GM12801 (cell line): ENCODE results near the gene ILKAP.

Experiments
- CTCF ChIP-seq: IDR thresholded peaks from one replicate; pipeline ENCODE4 v1.5.1; 2011; ENCODE audit warnings: control low read depth; ENCODE audit not compliant: insufficient read length; ENCODE audit errors: extremely low read depth

ILKAP gene

GRCh38 chr2:238139196-238140039 lies 64.1 kb downstream of the ILKAP start:
- TF ChIP-seq CTCF: no peak

GRCh38 chr2:238138331-238139195 lies 64.9 kb downstream of the ILKAP start, which contains the start of gene KLHL30:
Gene KLHL30, plus strand, starts transcription at chr2:238138668. Its CDS starts 2,087 bp downstream, at chr2:238140755.
- TF ChIP-seq CTCF: no peak

GRCh38 chr2:238137885-238138284 lies 65.6 kb downstream of the ILKAP start:
- TF ChIP-seq CTCF: no peak

GRCh38 chr2:238136820-238137537 lies 66.5 kb downstream of the ILKAP start:
- no peak for TF ChIP-seq CTCF

GRCh38 chr2:238135601-238136150 lies 67.8 kb downstream of the ILKAP start:
- TF ChIP-seq CTCF: no peak

- no peak for TF ChIP-seq CTCF
Observed at GRCh38 chr2:238134393-238134785, 69.1 kb downstream of the ILKAP start.
